KG1 (cell line): ENCODE results near the gene ANKRD10.

Source experiments
- DNase-seq: peaks from one replicate; lab custom pipeline; 2025; lab: John Stamatoyannopoulos, UW

ANKRD10 gene

DNA sequence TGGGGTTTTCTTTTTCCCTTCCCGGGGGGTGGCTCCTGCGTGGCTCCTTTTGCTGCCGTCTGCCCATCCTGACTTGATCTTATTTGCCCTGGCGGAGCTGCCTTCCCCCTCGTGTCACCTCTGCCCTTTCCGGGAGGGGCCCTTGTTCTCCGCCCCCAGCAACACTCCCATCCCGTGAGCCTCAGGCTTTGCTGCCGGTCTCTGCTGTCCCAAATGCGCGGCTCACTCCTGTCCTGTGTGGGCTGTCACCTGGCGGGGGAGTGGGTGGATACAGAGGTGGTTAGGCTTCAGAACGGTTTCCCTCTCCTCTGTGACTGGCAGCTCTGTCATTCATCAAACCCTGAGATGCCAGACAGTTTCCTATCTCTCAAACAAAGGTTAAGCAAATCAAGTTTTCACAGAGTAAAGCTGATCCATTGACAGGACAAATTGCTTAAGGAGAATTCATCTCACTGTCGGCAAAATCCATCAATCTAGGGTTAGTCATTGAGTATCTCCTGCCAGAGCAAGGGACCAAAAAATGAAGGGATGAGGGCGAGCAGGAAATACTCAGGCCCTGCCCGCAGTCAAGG, 84.0 kb downstream of the ANKRD10 start:
- DNase-seq, result no peak

DNA sequence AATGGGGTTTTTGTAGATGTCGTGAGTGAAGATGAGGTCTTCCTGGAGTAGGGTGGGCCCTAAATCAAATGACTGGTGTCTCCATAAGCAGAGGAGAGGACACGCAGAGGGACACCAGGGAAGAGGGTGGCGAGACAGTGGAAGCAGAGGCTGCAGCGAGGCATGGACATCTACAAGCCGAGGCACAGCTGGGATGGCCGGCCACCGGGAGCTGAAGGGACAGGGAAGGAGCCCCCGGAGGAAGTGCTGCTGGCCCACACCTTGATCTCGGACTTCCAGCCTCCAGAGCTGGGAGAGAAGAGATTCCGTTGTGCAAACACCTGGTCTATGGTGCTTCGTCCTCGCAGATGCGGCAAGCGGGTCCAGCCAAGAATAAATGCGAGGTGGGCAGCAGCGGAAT, 84.5 kb downstream of the ANKRD10 start:
- DNase-seq, result no peak

DNA sequence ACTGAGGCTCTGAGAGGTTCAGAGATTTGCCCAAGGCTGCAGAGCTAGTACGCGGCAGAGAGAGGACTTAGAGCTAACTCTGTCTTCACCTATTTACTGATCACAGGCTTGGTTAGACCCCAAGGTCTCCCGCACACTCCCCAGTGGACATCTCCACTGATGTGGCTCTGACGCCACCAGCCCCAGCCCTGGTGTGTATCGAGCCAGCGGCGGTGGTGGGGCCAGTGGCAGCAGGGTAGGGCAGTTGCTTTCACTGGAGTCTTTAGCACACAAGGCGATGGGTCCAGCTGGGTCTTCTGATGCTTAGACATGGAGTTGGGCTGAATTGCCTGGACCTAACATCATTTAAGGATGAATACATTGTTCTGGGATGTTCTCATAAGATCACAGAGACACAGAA, 85.4 kb downstream of the ANKRD10 start:
- no peak for DNase-seq

DNA sequence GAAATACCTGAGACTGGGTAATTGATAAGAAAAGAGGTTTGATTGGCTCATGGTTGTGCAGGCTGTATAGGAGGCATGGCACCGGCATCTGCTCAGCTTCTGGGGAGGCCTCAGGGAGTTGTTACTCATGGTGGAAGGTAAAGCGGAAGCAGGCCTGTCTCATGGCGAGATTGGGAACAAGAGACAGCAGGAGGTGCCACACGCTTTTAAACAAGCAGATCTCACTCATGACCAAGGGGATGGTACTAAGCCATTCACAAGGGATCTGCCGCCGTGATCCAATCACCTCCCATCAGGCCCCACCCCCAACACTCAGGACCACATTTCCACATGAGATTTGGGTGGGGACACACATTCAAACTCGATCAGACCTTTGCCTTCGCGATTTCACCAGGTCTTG, 86.2 kb downstream of the ANKRD10 start:
- no peak for DNase-seq
